Neuronal stem cell (in vitro differentiated cells): ENCODE measurements around the gene TMEM190.
"Not testable (repeated sequence)": the region's sequence is repeated elsewhere in the genome, so short reads cannot be mapped to it uniquely, and the experiment has no call there.

Experiments used
- DNase-seq: peaks from one replicate; pipeline ENCODE4 v3.0.0-alpha.2; 2013; ENCODE audit warnings: low spot score
- H2AFZ ChIP-seq: one replicate; pipeline ENCODE4 v1.6.1; 2013; ENCODE audit warnings: mild to moderate bottlenecking, low read length, inconsistent platforms
- H2AK5ac ChIP-seq: 2 replicates; pipeline ENCODE4 v1.6.1; 2013; ENCODE audit warnings: low read depth, mild to moderate bottlenecking, inconsistent platforms, low read length, moderate library complexity, mixed read lengths
- H2BK120ac ChIP-seq: 2 replicates; pipeline ENCODE4 v1.6.1; 2013; ENCODE audit warnings: low read depth, mild to moderate bottlenecking, inconsistent platforms, low read length, moderate library complexity, mixed read lengths
- H2BK12ac ChIP-seq: one replicate; pipeline ENCODE4 v1.6.1; 2013; ENCODE audit warnings: low read length, inconsistent platforms
- H2BK15ac ChIP-seq: 2 replicates; pipeline ENCODE4 v1.6.1; 2013; ENCODE audit warnings: mild to moderate bottlenecking, low read length, inconsistent platforms, mixed read lengths
- H2BK5ac ChIP-seq: one replicate; pipeline ENCODE4 v1.6.1; 2013; ENCODE audit warnings: inconsistent platforms, mild to moderate bottlenecking, low read length, moderate library complexity
- H3K14ac ChIP-seq: one replicate; pipeline ENCODE4 v1.6.1; 2013; ENCODE audit warnings: low read length, inconsistent platforms
- H3K18ac ChIP-seq: 2 replicates; pipeline ENCODE4 v1.6.1; 2013; ENCODE audit warnings: low read length, inconsistent platforms
- H3K23ac ChIP-seq: 2 replicates; pipeline ENCODE4 v1.6.1; 2013; ENCODE audit warnings: low read depth, mild to moderate bottlenecking, mixed read lengths, low read length, inconsistent platforms; ENCODE audit not compliant: poor library complexity
- H3K27ac ChIP-seq: replicated peaks from 3 replicates; pipeline ENCODE4 v1.5.1; 2013; ENCODE audit warnings: low read length, inconsistent platforms
- H3K27me3 ChIP-seq, 3 experiments: 2 replicates each; pipeline ENCODE4 v1.6.1; 2013; ENCODE audit warnings: low read length in 3 of 3, mild to moderate bottlenecking in 2 of 3, inconsistent platforms in 1 of 3, low read depth in 1 of 3, mixed read lengths in 1 of 3, moderate library complexity in 1 of 3; ENCODE audit not compliant: control insufficient read depth in 3 of 3, insufficient read depth in 3 of 3
- H3K36me3 ChIP-seq, 2 donors: replicated peaks in 1 of 2; 2 replicates each; pipeline ENCODE4 v1.6.1; 2013; ENCODE audit warnings: low read length in 2 of 2; ENCODE audit not compliant: control insufficient read depth in 2 of 2, insufficient read depth in 2 of 2
- H3K4ac ChIP-seq: 2 replicates; pipeline ENCODE4 v1.6.1; 2013; ENCODE audit warnings: inconsistent platforms, mild to moderate bottlenecking, low read length, moderate library complexity
- H3K4me1 ChIP-seq, 2 donors: 1 replicate in 1 of 2; 2 replicates in 1 of 2; pipeline ENCODE4 v1.6.1; 2013; ENCODE audit warnings: low read length in 2 of 2, low read depth in 1 of 2; ENCODE audit not compliant: control insufficient read depth in 2 of 2, insufficient read depth in 1 of 2
- H3K4me2 ChIP-seq: one replicate; pipeline ENCODE4 v1.6.1; 2013; ENCODE audit warnings: mild to moderate bottlenecking, low read length, inconsistent platforms; ENCODE audit not compliant: insufficient read depth, poor library complexity, severe bottlenecking
- H3K4me3 ChIP-seq, 2 donors: 2 replicates each; pipeline ENCODE4 v1.5.1; 2013; ENCODE audit warnings: low read length in 2 of 2, mild to moderate bottlenecking in 2 of 2, inconsistent platforms in 1 of 2, moderate library complexity in 1 of 2
- H3K79me1 ChIP-seq: one replicate; pipeline ENCODE4 v1.6.1; 2013; ENCODE audit warnings: low read depth, mild to moderate bottlenecking, inconsistent platforms, low read length, moderate library complexity
- H3K9ac ChIP-seq: one replicate; pipeline ENCODE4 v1.6.1; 2013; ENCODE audit warnings: mild to moderate bottlenecking, low read depth, low read length, inconsistent platforms; ENCODE audit not compliant: poor library complexity
- H3K9me3 ChIP-seq, 2 donors: replicated peaks in 1 of 2; 2 replicates each; pipeline versions ENCODE3 to v1.6.1; 2013; ENCODE audit warnings: low read length in 2 of 2, mild to moderate bottlenecking in 2 of 2, inconsistent platforms in 1 of 2, low read depth in 1 of 2, mixed read lengths in 1 of 2, moderate library complexity in 1 of 2; ENCODE audit not compliant: control insufficient read depth in 2 of 2, insufficient read depth in 1 of 2
- H4K8ac ChIP-seq: one replicate; pipeline ENCODE4 v1.6.1; 2013; ENCODE audit warnings: low read depth, mild to moderate bottlenecking, inconsistent platforms, low read length, moderate library complexity
- H4K91ac ChIP-seq: one replicate; pipeline ENCODE4 v1.6.1; 2013; ENCODE audit warnings: low read length, low read depth, mild to moderate bottlenecking, inconsistent platforms; ENCODE audit not compliant: poor library complexity
- WGBS, 2 donors: extraction: QIAGEN DNeasy Blood & Tissue Kit; methylation state at CpG; one replicate each; pipeline ENCODE4 v1.1.7; 2013; ENCODE audit warnings: missing lambda C conversion rate in 2 of 2, mixed read lengths in 1 of 2; ENCODE audit not compliant: insufficient read length in 2 of 2, insufficient replicate concordance in 1 of 2; ENCODE audit errors: extremely low coverage in 2 of 2; 5-methylcytosine and 5-hydroxymethylcytosine counted together

Gene TMEM190

DNA sequence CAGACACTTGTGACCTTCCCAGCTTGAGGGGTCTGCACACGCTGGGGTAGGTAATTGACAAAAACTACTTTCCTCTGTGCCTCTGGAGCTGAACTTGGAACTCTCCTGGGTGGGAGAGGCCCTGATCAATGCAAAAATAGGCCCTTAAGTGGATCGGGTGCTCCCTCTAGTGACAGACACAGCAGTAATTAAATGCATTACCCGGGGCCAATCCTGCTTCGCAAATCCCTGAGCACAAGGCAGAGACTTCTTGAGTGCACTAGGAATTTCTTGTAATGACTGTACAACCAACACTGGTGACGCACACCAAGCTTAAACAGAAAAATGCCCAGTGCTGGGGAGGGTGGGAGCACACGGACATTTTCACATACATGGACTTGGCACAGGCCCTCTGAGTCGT is 41.6 kb downstream of the TMEM190 start:
- Histone ChIP-seq H3K23ac (no peak overlapping the region), H2AK5ac (no peak overlapping the region), H3K18ac (no peak overlapping the region), H4K91ac (no peak overlapping the region), H3K9ac (peak overlapping the region; percentile 24), H2BK5ac (no peak overlapping the region), H3K27ac (no peak overlapping the region), H3K4me2 (no peak overlapping the region), H4K8ac (no peak overlapping the region), H3K4ac (no peak overlapping the region), H3K27me3 (peaks cover 0 to 2% (median 0%) of the 10 kb centered on the region in 3 experiments), H3K79me1 (no peaks in the 10 kb centered on the region), H3K9me3 (no peaks in the 10 kb centered on the region), H3K4me3 (no peak overlapping the region), H3K14ac (no peak overlapping the region), H2AFZ (peak overlapping the region; percentile 46), H2BK120ac (no peak overlapping the region), H3K36me3 (no peaks in the 10 kb centered on the region), H2BK12ac (no peak overlapping the region), H3K4me1 (peaks cover 0 to 2% of the 10 kb centered on the region in 2 donors), H2BK15ac (no peak overlapping the region)
- peak; percentile 67 for DNase-seq
- WGBS, 2 donors = no CpG with 5 or more reads among the region's 7 CpGs

DNA sequence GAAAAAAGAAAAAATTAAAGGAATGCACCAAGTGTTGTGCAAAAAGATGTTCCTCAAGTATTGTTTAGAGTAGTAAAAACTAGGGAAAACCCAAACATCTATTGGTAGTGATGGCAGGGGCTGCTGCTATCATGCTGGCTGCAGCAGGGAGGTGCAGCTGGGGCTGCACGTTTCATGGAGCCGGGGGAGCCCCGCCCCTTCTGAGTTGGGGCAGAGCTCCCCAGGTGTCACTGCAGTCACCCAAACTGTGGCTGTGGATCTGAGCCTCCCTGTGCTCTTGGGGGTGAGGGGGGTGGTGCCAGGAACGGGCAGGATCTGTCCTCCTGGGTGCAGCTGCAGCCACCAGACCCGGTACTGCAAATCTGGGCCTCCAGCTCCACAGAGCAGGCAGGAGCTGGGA is 42.5 kb downstream of the TMEM190 start:
- no CpG with 5 or more reads among the region's 5 CpGs for WGBS, 2 donors
- H3K27ac ChIP-seq = no peak overlapping the region
- H3K18ac ChIP-seq = no peak overlapping the region
- no peak overlapping the region for H3K4me3 ChIP-seq
- H3K79me1 ChIP-seq = no peaks in the 10 kb centered on the region
- H3K23ac ChIP-seq = peak overlapping the region; percentile 31
- H3K14ac ChIP-seq = no peak overlapping the region
- H2BK12ac ChIP-seq = no peak overlapping the region
- no peak for DNase-seq
- no peak overlapping the region for H2BK120ac ChIP-seq
- H3K4me2 ChIP-seq = no peak overlapping the region
- peak overlapping the region; percentile 49 for H2BK15ac ChIP-seq
- H3K4me1 ChIP-seq = peaks cover 0 to 2% of the 10 kb centered on the region in 2 donors
- peaks cover 0 to 2% (median 0%) of the 10 kb centered on the region in 3 experiments for H3K27me3 ChIP-seq
- H4K91ac ChIP-seq = no peak overlapping the region
- no peak overlapping the region for H3K4ac ChIP-seq
- H3K9ac ChIP-seq = no peak overlapping the region
- no peak overlapping the region for H2AFZ ChIP-seq
- no peaks in the 10 kb centered on the region for H3K9me3 ChIP-seq
- no peaks in the 10 kb centered on the region for H3K36me3 ChIP-seq
- no peak overlapping the region for H2AK5ac ChIP-seq
- no peak overlapping the region for H2BK5ac ChIP-seq
- no peak overlapping the region for H4K8ac ChIP-seq

DNA sequence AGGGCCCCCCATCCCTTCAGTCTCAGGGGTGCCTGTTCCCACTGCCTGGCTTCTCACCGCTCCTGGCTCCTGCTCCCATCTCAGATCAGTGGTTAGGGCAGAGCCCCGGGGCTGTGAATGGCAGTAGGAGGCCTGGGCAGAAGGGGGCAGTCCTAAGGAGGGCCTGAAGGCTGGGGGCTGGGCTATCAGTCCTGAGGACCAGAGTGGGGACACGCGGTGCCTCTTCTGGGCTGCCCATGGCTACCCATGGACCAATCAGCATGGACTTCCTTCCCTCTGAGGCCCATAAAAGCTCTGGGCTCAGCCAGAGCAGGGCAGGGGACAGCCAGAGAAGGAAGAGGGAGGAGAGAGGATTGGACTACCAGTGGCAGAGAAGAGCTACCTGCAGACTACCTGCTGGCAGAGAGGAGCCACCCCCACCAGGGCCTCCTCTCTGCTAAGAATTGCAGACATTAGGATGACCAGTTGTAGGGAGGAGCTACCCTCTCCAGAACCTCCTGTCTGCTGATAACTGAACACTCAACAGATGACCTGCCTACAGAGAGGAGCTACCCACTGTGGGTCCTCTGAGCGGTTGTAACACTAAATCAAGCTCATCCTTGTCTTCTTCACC is 43.1 kb downstream of the TMEM190 start:
- no peak overlapping the region for H3K27ac ChIP-seq
- H3K27me3 ChIP-seq = peaks cover 0 to 3% (median 2%) of the 10 kb centered on the region in 3 experiments
- no peak overlapping the region for H3K18ac ChIP-seq
- no peak overlapping the region for H3K9ac ChIP-seq
- H3K4me3 ChIP-seq = no peak overlapping the region
- H2BK12ac ChIP-seq = no peak overlapping the region
- peak overlapping the region; percentile 63 for H2AK5ac ChIP-seq
- no peaks in the 10 kb centered on the region for H3K79me1 ChIP-seq
- H3K14ac ChIP-seq = peak overlapping the region; percentile 1
- no peak overlapping the region for H3K23ac ChIP-seq
- H3K36me3 ChIP-seq = no peaks in the 10 kb centered on the region
- H2BK5ac ChIP-seq = peak overlapping the region; percentile 24
- H4K91ac ChIP-seq = no peak overlapping the region
- H2BK15ac ChIP-seq = peak overlapping the region; percentile 49
- no peak overlapping the region for H3K4ac ChIP-seq
- WGBS, 2 donors = no CpG with 5 or more reads among the region's 5 CpGs
- DNase-seq = no peak
- H3K4me2 ChIP-seq = no peak overlapping the region
- no peak overlapping the region for H2AFZ ChIP-seq
- peaks cover 0 to 2% of the 10 kb centered on the region in 2 donors for H3K4me1 ChIP-seq
- H3K9me3 ChIP-seq = no peaks in the 10 kb centered on the region
- H2BK120ac ChIP-seq = no peak overlapping the region
- no peak overlapping the region for H4K8ac ChIP-seq

DNA sequence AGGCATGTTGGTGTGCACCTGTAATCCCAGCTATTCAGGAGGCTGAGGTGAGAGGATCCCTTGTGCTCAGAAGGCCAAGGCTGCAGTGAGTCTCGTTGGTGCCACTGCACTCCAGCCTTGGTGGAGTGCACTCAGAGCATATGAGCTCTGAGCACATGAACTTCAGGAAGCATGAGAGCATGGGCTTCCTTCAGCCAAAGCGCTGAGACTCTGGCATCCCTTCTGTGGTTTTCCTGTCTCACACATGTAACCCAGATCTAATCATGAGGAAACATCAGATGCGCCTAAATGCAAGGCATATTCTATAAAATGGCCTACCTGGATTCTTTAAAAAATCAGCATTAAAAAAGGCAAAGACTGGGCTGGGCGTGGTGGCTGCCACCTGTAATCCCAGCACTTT is 44.7 kb downstream of the TMEM190 start:
- H2BK15ac ChIP-seq, H3K23ac ChIP-seq, H3K4ac ChIP-seq: not testable (repeated sequence)

More for the DNA sequence above, 44.7 kb downstream of the TMEM190 start:
- not testable (repeated sequence) for H3K9me3 ChIP-seq, H3K36me3 ChIP-seq, H3K27me3 ChIP-seq, H3K9ac ChIP-seq, H2AFZ ChIP-seq, H2BK5ac ChIP-seq, H3K79me1 ChIP-seq, H3K14ac ChIP-seq, H2AK5ac ChIP-seq, H3K4me1 ChIP-seq, H2BK12ac ChIP-seq, H2BK120ac ChIP-seq, H3K4me3 ChIP-seq, H3K27ac ChIP-seq, H3K4me2 ChIP-seq, DNase-seq, H4K8ac ChIP-seq, H3K18ac ChIP-seq, H4K91ac ChIP-seq
- no CpG with 5 or more reads among the region's 4 CpGs for WGBS, 2 donors
